SK-N-SH (cell line): ENCODE data around the gene ALPK3. TPM values are rescaled to one million over a fixed set of nuclear protein-coding genes. Genes with fewer than 3 reads are reported as not detected.

ENCODE experiments used
- CTCF ChIA-PET: fragments of 300-600, 350-600 bp; formaldehyde crosslinking; extraction: SDS; loops from one replicate; lab custom pipeline; 2021; lab: Yijun Ruan, JAX
- POLR2A ChIA-PET: fragments of 350-600 bp; sonication (Branson Sonifier 250); formaldehyde crosslinking; extraction: SDS; loops from one replicate; lab custom pipeline; 2020; ENCODE audit warnings: antibody characterized with exemption, inconsistent platforms; lab: Yijun Ruan, JAX
- DNase-seq: peaks from one replicate; pipeline ENCODE4 v3.0.0; 2012
- H2AFZ ChIP-seq: fragments of 200-600 bp; sonication (generic); 2 replicates; pipeline ENCODE4 v1.8.1; 2016; ENCODE audit warnings: antibody characterized with exemption, mild to moderate bottlenecking, low read depth
- H3F3A ChIP-seq: fragments of 200-600 bp; sonication (generic); replicated peaks from 2 replicates; pipeline ENCODE3; 2016; ENCODE audit warnings: antibody characterized with exemption, mild to moderate bottlenecking; ENCODE audit not compliant: insufficient read depth
- H3K27ac ChIP-seq, 2 experiments: fragments of 200-500 bp in 1 of 2; fragments of 200-600 bp in 1 of 2; sonication (Bioruptor generic) in 1 of 2; sonication (generic), shearing (Covaris generic) in 1 of 2; 2 replicates each; pipeline versions ENCODE4 v1.5.1 to v1.6.1; 2014 to 2016; ENCODE audit warnings: low read depth in 2 of 2, inconsistent platforms in 1 of 2, low read length in 1 of 2, mild to moderate bottlenecking in 1 of 2, mixed read lengths in 1 of 2
- H3K27me3 ChIP-seq: fragments of 200-600 bp; sonication (generic), shearing (Covaris generic); 2 replicates; pipeline ENCODE4 v1.6.1; 2016; ENCODE audit warnings: mixed run types; ENCODE audit not compliant: insufficient read depth
- H3K36me3 ChIP-seq, 2 experiments: fragments of 200-500 bp in 1 of 2; fragments of 200-600 bp in 1 of 2; sonication (Bioruptor generic) in 1 of 2; sonication (generic) in 1 of 2; replicated peaks in 1 of 2; 2 replicates each; pipeline versions ENCODE3 to v1.5.1; 2014 to 2016; ENCODE audit warnings: low read length in 1 of 2, mild to moderate bottlenecking in 1 of 2; ENCODE audit not compliant: insufficient read depth in 2 of 2, control insufficient read depth in 1 of 2
- H3K4me1 ChIP-seq, 2 experiments: fragments of 200-500 bp in 1 of 2; fragments of 200-600 bp in 1 of 2; sonication (Bioruptor generic) in 1 of 2; sonication (generic), shearing (Covaris generic) in 1 of 2; 2 replicates each; pipeline versions ENCODE4 v1.5.1 to v1.6.1; 2014 to 2016; ENCODE audit warnings: low read depth in 1 of 2, low read length in 1 of 2, mixed run types in 1 of 2; ENCODE audit not compliant: insufficient read depth in 2 of 2, control insufficient read depth in 1 of 2
- H3K4me2 ChIP-seq: fragments of 200-600 bp; sonication (generic), shearing (Covaris generic); 2 replicates; pipeline ENCODE4 v1.6.1; 2017; ENCODE audit warnings: mixed run types
- H3K4me3 ChIP-seq, 2 experiments: fragments of 200-500 bp in 1 of 2; fragments of 200-600 bp in 1 of 2; sonication (Bioruptor generic) in 1 of 2; sonication (generic), shearing (Covaris generic) in 1 of 2; 2 replicates each; pipeline versions ENCODE4 v1.5.1 to v1.8.1; 2014 to 2016; ENCODE audit warnings: low read depth in 2 of 2, inconsistent platforms in 1 of 2, low read length in 1 of 2, mild to moderate bottlenecking in 1 of 2, mixed read lengths in 1 of 2, moderate library complexity in 1 of 2
- H3K79me2 ChIP-seq: fragments of 200-600 bp; sonication (generic); 2 replicates; pipeline ENCODE4 v1.8.1; 2017; ENCODE audit warnings: mild to moderate bottlenecking; ENCODE audit not compliant: insufficient read depth
- H3K9ac ChIP-seq: fragments of 200-600 bp; sonication (generic); 2 replicates; pipeline ENCODE4 v1.6.1; 2017; ENCODE audit warnings: mixed run types
- H3K9me2 ChIP-seq: fragments of 200-600 bp; sonication (generic); 2 replicates; pipeline ENCODE4 v1.6.1; 2017; ENCODE audit warnings: mixed run types
- H3K9me3 ChIP-seq: fragments of 200-600 bp; sonication (generic); 2 replicates; pipeline ENCODE4 v1.6.1; 2017; ENCODE audit warnings: mixed run types, mild to moderate bottlenecking, moderate library complexity
- H4K20me1 ChIP-seq: fragments of 200-600 bp; sonication (generic); 2 replicates; pipeline ENCODE4 v1.6.1; 2017; ENCODE audit warnings: mild to moderate bottlenecking, mixed run types; ENCODE audit not compliant: insufficient read depth
- ELF1 ChIP-seq: IDR thresholded peaks from 2 replicates; pipeline ENCODE4 v1.4.0; 2012
- EZH2phosphoT487 ChIP-seq: fragments of 200-600 bp; sonication (generic); IDR thresholded peaks from 2 replicates; pipeline ENCODE4 v1.6.1; 2017; ENCODE audit warnings: low read depth, mixed run types, mild to moderate bottlenecking, antibody characterized with exemption, moderate library complexity, borderline replicate concordance
- FOSL2 ChIP-seq: IDR thresholded peaks from 2 replicates; pipeline ENCODE4 v1.4.0; 2012; ENCODE audit warnings: low read depth, mild to moderate bottlenecking, moderate library complexity, borderline replicate concordance
- FOXM1 ChIP-seq: IDR thresholded peaks from 2 replicates; pipeline ENCODE4 v1.4.0; 2012; ENCODE audit warnings: low read depth, mild to moderate bottlenecking
- GABPA ChIP-seq: IDR thresholded peaks from 2 replicates; pipeline ENCODE4 v1.4.0; 2012; ENCODE audit warnings: low read depth, mild to moderate bottlenecking
- GATA2 ChIP-seq: sonication (generic); formaldehyde crosslinking; IDR thresholded peaks from 2 replicates; pipeline ENCODE4 v1.5.0; 2020; ENCODE audit warnings: mild to moderate bottlenecking, missing genetic modification reagents
- JUND ChIP-seq: IDR thresholded peaks from 2 replicates; pipeline ENCODE4 v1.4.0; 2012
- MEF2A ChIP-seq: IDR thresholded peaks from 2 replicates; pipeline ENCODE4 v1.4.0; 2012; ENCODE audit warnings: low read depth, borderline replicate concordance
- NFIC ChIP-seq: IDR thresholded peaks from 2 replicates; pipeline ENCODE4 v1.4.0; 2012; ENCODE audit warnings: borderline replicate concordance
- NRF1 ChIP-seq: IDR thresholded peaks from 2 replicates; pipeline ENCODE4 v1.6.1; 2012; ENCODE audit warnings: low read depth, mild to moderate bottlenecking, low read length
- RCOR1 ChIP-seq: fragments of 150-350 bp; IDR thresholded peaks from 2 replicates; pipeline ENCODE4 v1.6.1; 2017; ENCODE audit warnings: antibody characterized with exemption, low read length
- REST ChIP-seq: IDR thresholded peaks from 2 replicates; pipeline ENCODE4 v1.6.1; 2012; ENCODE audit warnings: mild to moderate bottlenecking, low read depth, low read length, moderate library complexity
- SIN3A ChIP-seq: IDR thresholded peaks from 2 replicates; pipeline ENCODE4 v1.6.1; 2012; ENCODE audit warnings: low read depth, mild to moderate bottlenecking, low read length, moderate library complexity, borderline replicate concordance
- USF1 ChIP-seq: IDR thresholded peaks from 2 replicates; pipeline ENCODE4 v1.4.0; 2012; ENCODE audit warnings: low read depth, borderline replicate concordance
- USF2 ChIP-seq: fragments of 150-350 bp; IDR thresholded peaks from 2 replicates; pipeline ENCODE4 v1.6.1; 2017; ENCODE audit warnings: antibody characterized with exemption, low read length, low read depth, borderline replicate concordance
- ZBTB33 ChIP-seq: IDR thresholded peaks from 2 replicates; pipeline ENCODE4 v1.4.0; 2012; ENCODE audit warnings: low read depth, borderline replicate concordance
- WGBS: methylation state at CpG from one replicate; pipeline ENCODE4 v1.1.6; 2017; ENCODE audit warnings: low lambda C conversion rate; 5-methylcytosine and 5-hydroxymethylcytosine counted together
- polyA plus RNA-seq, 3 experiments: library from polyadenylated mRNA; depleted of rRNA; stranded (reverse); fragments of >200 nt; gene quantifications; 2 replicates each; pipeline ENCODE4 v1.2.3, GENCODE V29; 2012
- TF ChIP-seq, protein P1 (sequence below): fragments of 150-350 bp; IDR thresholded peaks from 2 replicates; pipeline ENCODE4 v1.6.1; 2016; ENCODE audit warnings: mild to moderate bottlenecking, low read depth, low read length

The ALPK3 gene
- polyA plus RNA-seq, 1 of the 3 experiments (the other 2 are of a cell fraction) = 0.16 TPM

GRCh38 chr15:84873997-84874396, 56.8 kb downstream of the ALPK3 start:
- Histone ChIP-seq H3K79me2 (no peaks in the 10 kb centered on the region), H3F3A (no peaks in the 10 kb centered on the region), H3K27ac (no peak overlapping the region), H2AFZ (no peak overlapping the region), H4K20me1 (no peaks in the 10 kb centered on the region), H3K4me1 (peaks cover 0 to 18% of the 10 kb centered on the region in 2 experiments; a peak in 2 of 4 replicates), H3K27me3 (no peaks in the 10 kb centered on the region), H3K9me3 (no peaks in the 10 kb centered on the region), H3K9ac (no peak overlapping the region), H3K4me2 (no peak overlapping the region), H3K36me3 (no peaks in the 10 kb centered on the region), H3K9me2 (no peaks in the 10 kb centered on the region), H3K4me3 (no peak overlapping the region)
- ChIA-PET CTCF (interaction anchor here (0.7 to 1.5 kb wide), 3 partner anchors 34 to 235 kb away, joined by 3 read pairs; partner anchors contain the start of gene NMB), POLR2A (no interaction called here)
- WGBS = 85% methylated on average over 7 of the region's 7 CpGs
- TF ChIP-seq FOXM1 = no peak
- DNase-seq = no peak

DNA sequence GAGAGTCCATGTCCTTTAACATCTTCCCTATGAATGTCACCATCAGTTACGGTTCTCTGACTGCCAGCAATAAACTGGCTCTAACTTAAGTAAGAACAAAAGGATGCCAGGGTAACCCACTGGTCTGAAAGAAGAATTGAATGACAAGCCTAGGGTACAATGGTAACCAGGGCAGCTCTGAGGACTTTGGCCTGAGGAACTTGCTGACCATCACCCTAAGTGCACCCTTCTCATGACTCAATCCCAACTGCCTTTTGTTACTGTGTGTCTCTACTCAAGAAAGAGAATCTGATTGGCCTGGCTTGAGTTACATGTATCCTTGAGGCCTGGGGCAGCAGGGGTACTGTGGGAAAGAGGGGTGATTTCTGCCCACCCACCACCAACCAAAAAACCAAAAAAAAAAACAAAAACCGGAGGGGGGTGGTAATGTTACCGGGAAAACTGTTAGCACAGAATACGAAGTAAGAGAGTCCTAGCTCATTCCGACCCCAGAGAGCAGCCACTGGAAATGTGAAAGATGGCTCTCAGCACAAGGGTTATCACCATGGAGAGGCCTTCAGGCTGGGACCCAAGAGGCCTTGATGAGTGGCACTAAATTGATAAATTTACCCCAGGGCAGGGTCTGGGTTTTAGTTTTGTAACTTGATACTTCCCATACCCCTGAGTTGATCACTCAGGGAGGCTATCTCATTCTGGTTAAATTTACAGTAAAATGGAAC, 58.0 kb downstream of the ALPK3 start:
- H3K79me2 ChIP-seq = no peaks in the 10 kb centered on the region
- H3K9me2 ChIP-seq = no peaks in the 10 kb centered on the region
- no peak overlapping the region for H3K9ac ChIP-seq
- no peak overlapping the region for H3K4me3 ChIP-seq
- peaks cover 0 to 21% of the 10 kb centered on the region in 2 experiments; a peak in 2 of 4 replicates for H3K4me1 ChIP-seq
- H3K9me3 ChIP-seq = no peaks in the 10 kb centered on the region
- DNase-seq = no peak
- no peak overlapping the region for H3K27ac ChIP-seq
- no peak overlapping the region for H3K4me2 ChIP-seq
- no peaks in the 10 kb centered on the region for H3K27me3 ChIP-seq
- no peaks in the 10 kb centered on the region for H4K20me1 ChIP-seq
- ChIA-PET CTCF (interaction anchor here (1.5 kb wide), 1 partner anchor 33 kb away, joined by 3 read pairs; no protein-coding TSS in a partner anchor), POLR2A (no interaction called here)
- H3F3A ChIP-seq = no peaks in the 10 kb centered on the region
- TF ChIP-seq GATA2 (CRISPR knock-in tag) = no peak
- TF ChIP-seq SIN3A = no peak
- no peak for TF ChIP-seq USF1
- TF ChIP-seq, protein P1, sequence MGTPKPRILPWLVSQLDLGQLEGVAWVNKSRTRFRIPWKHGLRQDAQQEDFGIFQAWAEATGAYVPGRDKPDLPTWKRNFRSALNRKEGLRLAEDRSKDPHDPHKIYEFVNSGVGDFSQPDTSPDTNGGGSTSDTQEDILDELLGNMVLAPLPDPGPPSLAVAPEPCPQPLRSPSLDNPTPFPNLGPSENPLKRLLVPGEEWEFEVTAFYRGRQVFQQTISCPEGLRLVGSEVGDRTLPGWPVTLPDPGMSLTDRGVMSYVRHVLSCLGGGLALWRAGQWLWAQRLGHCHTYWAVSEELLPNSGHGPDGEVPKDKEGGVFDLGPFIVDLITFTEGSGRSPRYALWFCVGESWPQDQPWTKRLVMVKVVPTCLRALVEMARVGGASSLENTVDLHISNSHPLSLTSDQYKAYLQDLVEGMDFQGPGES = no peak
- TF ChIP-seq JUND = no peak
- no peak for TF ChIP-seq EZH2phosphoT487
- no peak for TF ChIP-seq NFIC
- TF ChIP-seq USF2 = no peak
- TF ChIP-seq GABPA = no peak
- no peak for TF ChIP-seq NRF1
- no peak for TF ChIP-seq ELF1
- TF ChIP-seq MEF2A = no peak
- TF ChIP-seq RCOR1 = no peak
- TF ChIP-seq REST = no peak
- TF ChIP-seq ZBTB33 = no peak
- TF ChIP-seq FOSL2 = no peak
- no peaks in the 10 kb centered on the region for H3K36me3 ChIP-seq
- no peak overlapping the region for H2AFZ ChIP-seq
- 90% methylated on average over 5 of the region's 5 CpGs for WGBS
